HepG2 (cell line): ENCODE data around the gene DIAPH3. TPM values are rescaled to one million over a fixed set of nuclear protein-coding genes. Genes with fewer than 3 reads are reported as not detected.

Experiments used
- ATAC-seq: fragments of 200-7000 bp; cut with Tn5 transposase; 3 replicates; pipeline ENCODE4 v1.9.1; 2020; ENCODE audit warnings: mild to moderate bottlenecking, moderate library complexity
- BruUV-seq: library from RNA; stranded (reverse); fragments of 400-500 nt; replicated peaks from 2 replicates; lab custom pipeline; 2021; lab: Mats Ljungman, UMichigan
- CTCF ChIA-PET: fragments of 300-600 bp; formaldehyde crosslinking; extraction: SDS; loops from one replicate; lab custom pipeline; 2021; ENCODE audit warnings: low total read pairs, inconsistent platforms, low intra/inter-chr PET ratio; lab: Yijun Ruan, JAX
- POLR2A ChIA-PET: fragments of 350-600 bp; sonication (Branson Sonifier 250); formaldehyde crosslinking; loops from one replicate; lab custom pipeline; 2020; ENCODE audit warnings: antibody characterized with exemption, inconsistent platforms; lab: Yijun Ruan, JAX
- DNase-seq: peaks from one replicate; pipeline ENCODE4 v3.0.0-alpha.2; 2015; ENCODE audit warnings: low spot score
- FAIRE-seq: peaks from 3 replicates; lab custom pipeline; 2011; peaks lifted over from hg19 to GRCh38; lab: Jason Lieb, UNC
- H2AFZ ChIP-seq: one replicate; pipeline ENCODE4 v1.6.1; 2011; ENCODE audit warnings: low read length, inconsistent platforms
- H3K27ac ChIP-seq: fragments of 300-600 bp; 3 replicates; pipeline ENCODE4 v1.8.0; 2011; ENCODE audit warnings: mixed run types, mild to moderate bottlenecking, mixed read lengths, low read length, inconsistent platforms; ENCODE audit not compliant: insufficient read depth; ENCODE audit errors: extremely low read length
- H3K27me3 ChIP-seq, 2 experiments: fragments of 200-600 bp in 1 of 2; 2 replicates in 1 of 2; 3 replicates in 1 of 2; pipeline versions ENCODE4 v1.6.0 to v1.8.0; 2011; ENCODE audit warnings: low read length in 2 of 2, mild to moderate bottlenecking in 2 of 2, moderate library complexity in 2 of 2, inconsistent platforms in 1 of 2; ENCODE audit not compliant: insufficient read depth in 2 of 2, control insufficient read depth in 1 of 2
- H3K36me3 ChIP-seq, 2 experiments: fragments of 200-600 bp in 1 of 2; replicated peaks in 1 of 2; 2 replicates in 1 of 2; 3 replicates in 1 of 2; pipeline versions ENCODE4 v1.5.1 to v1.8.0; 2011; ENCODE audit warnings: low read length in 2 of 2, inconsistent platforms in 1 of 2; ENCODE audit not compliant: insufficient read depth in 2 of 2, control insufficient read depth in 1 of 2
- H3K4me1 ChIP-seq: 2 replicates; pipeline ENCODE4 v1.5.1; 2012; ENCODE audit warnings: low read length, inconsistent platforms; ENCODE audit not compliant: insufficient read depth
- H3K4me2 ChIP-seq: 2 replicates; pipeline ENCODE4 v1.6.0; 2011; ENCODE audit warnings: low read depth, low read length, inconsistent platforms
- H3K4me3 ChIP-seq, 3 experiments: fragments of 200-600 bp in 1 of 3; sonication (generic), shearing (Covaris generic) in 1 of 3; replicated peaks in 1 of 3; 2 replicates each; pipeline ENCODE4 v1.5.1; 2011 to 2016; ENCODE audit warnings: low read length in 3 of 3, inconsistent platforms in 2 of 3, low read depth in 2 of 3, mild to moderate bottlenecking in 2 of 3, control low read depth in 1 of 3, mixed read lengths in 1 of 3; ENCODE audit not compliant: insufficient read depth in 1 of 3
- H3K79me2 ChIP-seq: one replicate; pipeline ENCODE4 v1.6.1; 2011; ENCODE audit warnings: low read length, inconsistent platforms; ENCODE audit not compliant: insufficient read depth
- H3K9ac ChIP-seq: 2 replicates; pipeline ENCODE4 v1.6.0; 2011; ENCODE audit warnings: mild to moderate bottlenecking, low read depth, low read length, inconsistent platforms; ENCODE audit not compliant: insufficient read depth
- H3K9me3 ChIP-seq: 2 replicates; pipeline ENCODE4 v1.5.1; 2012; ENCODE audit warnings: mild to moderate bottlenecking, low read length
- H4K20me1 ChIP-seq: 2 replicates; pipeline ENCODE4 v1.6.0; 2011; ENCODE audit warnings: inconsistent platforms, mild to moderate bottlenecking, low read length, moderate library complexity; ENCODE audit not compliant: insufficient read depth
- DR1 ChIP-seq: sonication (generic); formaldehyde crosslinking; IDR thresholded peaks from 2 replicates; pipeline ENCODE4 v1.8.0; 2021; ENCODE audit warnings: mild to moderate bottlenecking, missing genetic modification reagents, inconsistent platforms
- KAT2B ChIP-seq: fragments of 150-350 bp; IDR thresholded peaks from 2 replicates; pipeline ENCODE4 v1.6.1; 2014; ENCODE audit warnings: low read depth, low read length, borderline replicate concordance
- KMT2A ChIP-seq: sonication (generic); formaldehyde crosslinking; IDR thresholded peaks from 2 replicates; pipeline ENCODE4 v1.4.0; 2020; ENCODE audit warnings: missing genetic modification reagents
- TCF12 ChIP-seq, 2 experiments: fragments of 450-650 bp in 1 of 2; sonication (generic) in 1 of 2; formaldehyde crosslinking in 1 of 2; IDR thresholded peaks; 2 replicates each; pipeline versions ENCODE4 v1.6.1 to v1.8.0; 2017 to 2022; ENCODE audit warnings: antibody characterized with exemption in 1 of 2, mild to moderate bottlenecking in 1 of 2, missing genetic modification reagents in 1 of 2, moderate library complexity in 1 of 2
- TCF7L2 ChIP-seq: IDR thresholded peaks from 2 replicates; pipeline ENCODE4 v1.6.1; 2011; ENCODE audit warnings: mild to moderate bottlenecking, low read depth, low read length, moderate library complexity
- ZKSCAN8 ChIP-seq: IDR thresholded peaks from 2 replicates; pipeline ENCODE4 v1.6.1; 2016; ENCODE audit warnings: borderline replicate concordance, missing genetic modification reagents, missing compliant biosample characterization
- ZNF160 ChIP-seq: sonication (generic); formaldehyde crosslinking; IDR thresholded peaks from 2 replicates; pipeline ENCODE4 v1.8.0; 2022; ENCODE audit warnings: mild to moderate bottlenecking, inconsistent platforms, missing genetic modification reagents
- ZNF703 ChIP-seq: sonication (generic); formaldehyde crosslinking; IDR thresholded peaks from 2 replicates; pipeline ENCODE4 v1.5.1; 2020; ENCODE audit warnings: missing genetic modification reagents, mild to moderate bottlenecking, moderate library complexity, borderline replicate concordance
- ZNF773 ChIP-seq: sonication (generic); formaldehyde crosslinking; IDR thresholded peaks from 2 replicates; pipeline ENCODE4 v1.4.0; 2020; ENCODE audit warnings: missing genetic modification reagents, borderline replicate concordance
- ZNF883 ChIP-seq: sonication (generic); formaldehyde crosslinking; IDR thresholded peaks from 2 replicates; pipeline ENCODE4 v1.5.1; 2020; ENCODE audit warnings: mild to moderate bottlenecking, missing genetic modification reagents; ENCODE audit errors: not compliant biosample characterization
- whole genome bisulfite sequencing: methylation state at CpG from one replicate; pipeline ENCODE4 v1.1.6; 2017; ENCODE audit warnings: low lambda C conversion rate; 5-methylcytosine and 5-hydroxymethylcytosine counted together
- in situ Hi-C: cut with HindIII; loops from 2 replicates; pipeline ENCODE4 v1.10.0; 2017; ENCODE audit warnings: low pct_unique_long_range_greater_than_20kb; ENCODE audit not compliant: extremely low pct_ligation_motif_present
- intact Hi-C: fragments of 100-400 bp; cut with micrococcal nuclease; formaldehyde crosslinking; loops from one replicate; pipeline ENCODE4 v1.10.0; 2022; ENCODE audit not compliant: unreplicated experiment
- polyA plus RNA-seq, 8 experiments: library from polyadenylated mRNA; depleted of rRNA in 3 of 8; stranded (reverse) in 7 of 8; unstranded in 1 of 8; fragments of >200 nt; fragmentation: Illumina TruSeq in 4 of 8; extraction: Trizol in 4 of 8; gene quantifications; 2 replicates each; pipeline versions ENCODE4 v1.2.1 to v1.2.3, GENCODE V29; 2011 to 2016; ENCODE audit warnings: low read depth in 4 of 8, missing spikeins in 1 of 8, mixed read lengths in 1 of 8; ENCODE audit not compliant: insufficient read depth in 1 of 8
- total RNA-seq, 5 experiments: library from RNA; depleted of rRNA; stranded (reverse); fragments of >200 nt; fragmentation: Illumina TruSeq; extraction: Trizol; gene quantifications; 2 replicates each; pipeline ENCODE4 v1.2.3, GENCODE V29; 2016; ENCODE audit warnings: low read depth in 1 of 5
- TF ChIP-seq, protein P1 (sequence below): IDR thresholded peaks from 2 replicates; pipeline ENCODE4 v1.6.1; 2016; ENCODE audit warnings: mild to moderate bottlenecking, missing biosample characterization, missing genetic modification reagents

The DIAPH3 gene
- total and polyA plus RNA-seq, 2 of the 13 experiments (the other 11 are each of a cell fraction or from before 2014, with no cell fraction given): 4.0 to 9.3 TPM

DNA sequence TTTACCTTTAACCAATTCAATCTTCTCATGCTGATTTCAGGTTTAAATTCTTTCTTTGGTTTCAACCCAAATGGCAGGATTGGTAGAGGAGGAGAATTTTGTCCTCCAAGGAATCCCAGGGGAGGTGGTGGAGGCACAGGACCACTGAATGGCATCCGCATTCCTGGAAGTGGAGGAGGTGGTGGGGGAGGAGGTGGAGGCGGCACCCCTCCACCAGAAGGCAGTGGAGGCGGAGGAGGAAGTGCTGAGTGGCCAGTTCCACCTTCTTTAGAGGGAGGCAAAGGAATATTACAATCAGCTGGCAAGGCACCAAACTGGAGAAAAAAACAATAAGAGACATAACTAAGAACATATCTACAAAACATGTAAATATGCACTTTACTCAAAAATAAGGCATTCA lies 192.9 kb downstream of the DIAPH3 start (continued):
- TF ChIP-seq, protein P1, sequence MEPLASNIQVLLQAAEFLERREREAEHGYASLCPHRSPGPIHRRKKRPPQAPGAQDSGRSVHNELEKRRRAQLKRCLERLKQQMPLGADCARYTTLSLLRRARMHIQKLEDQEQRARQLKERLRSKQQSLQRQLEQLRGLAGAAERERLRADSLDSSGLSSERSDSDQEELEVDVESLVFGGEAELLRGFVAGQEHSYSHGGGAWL (CRISPR knock-in tag): no peak
- TF ChIP-seq KAT2B: no peak
- TF ChIP-seq ZKSCAN8 (CRISPR knock-in tag): no peak
- no peak for TF ChIP-seq TCF12 (IDR thresholded peaks at IDR 0.05)
- no peak for TF ChIP-seq TCF12 (CRISPR knock-in tag; IDR thresholded peaks at IDR 0.05)
- no peak for TF ChIP-seq ZNF773 (CRISPR knock-in tag)
- TF ChIP-seq ZNF883 (CRISPR knock-in tag): no peak
- TF ChIP-seq KMT2A (CRISPR knock-in tag): no peak
- no peak for TF ChIP-seq DR1 (CRISPR knock-in tag)
- TF ChIP-seq, all 625 proteins: peak for 0

DNA sequence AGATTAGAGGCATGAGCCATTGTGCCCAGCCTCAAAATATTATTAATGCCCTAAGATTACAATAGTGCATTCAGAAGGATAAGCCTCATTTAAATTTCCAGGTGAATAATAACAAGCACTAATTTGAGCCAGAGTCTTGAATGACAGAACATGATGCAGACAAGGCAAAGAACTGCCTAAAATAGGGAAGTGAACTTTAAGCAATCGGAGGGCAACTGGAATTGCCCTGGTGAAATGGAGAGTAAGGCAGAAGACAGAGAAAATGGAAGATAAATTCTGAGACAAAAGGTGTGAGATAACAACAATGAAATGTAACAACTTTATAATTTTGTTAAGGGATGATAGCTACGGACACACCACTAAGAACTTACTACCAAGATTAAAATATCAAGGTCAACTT lies 199.9 kb downstream of the DIAPH3 start:
- no peaks in the 10 kb centered on the region; a peak in 1 of 5 replicates for H3K36me3 ChIP-seq
- H3K4me1 ChIP-seq: no peaks in the 10 kb centered on the region
- ChIA-PET POLR2A (no interaction called here), CTCF (no interaction called here)
- H2AFZ ChIP-seq: no peak overlapping the region
- no peaks in the 10 kb centered on the region for H3K27me3 ChIP-seq
- DNase-seq (no peak), FAIRE-seq (no peak), ATAC-seq (no peak)
- no peak overlapping the region for H3K9ac ChIP-seq
- H3K79me2 ChIP-seq: no peaks in the 10 kb centered on the region
- no peaks in the 10 kb centered on the region for H3K9me3 ChIP-seq
- intact Hi-C loops: no loop called here
- no peak overlapping the region for H3K4me2 ChIP-seq
- no peak overlapping the region for H3K27ac ChIP-seq
- no peaks in the 10 kb centered on the region for H4K20me1 ChIP-seq
- BruUV-seq: no TSS peak
- TF ChIP-seq ZNF160 (CRISPR knock-in tag) (no peak), TCF7L2 (no peak), ZNF703 (CRISPR knock-in tag) (no peak)
- WGBS: 92% methylated on average over 2 of the region's 2 CpGs
- in situ Hi-C loops: no loop called here
- no peak overlapping the region for H3K4me3 ChIP-seq
